ENCODE measurements around the gene CNTNAP2. TPM values are rescaled to one million over a fixed set of nuclear protein-coding genes. Genes with fewer than 3 reads are reported as not detected.

CNTNAP2 gene
- total RNA-seq, 2 donors from 2014 or later: 171 to 228 TPM

DNA sequence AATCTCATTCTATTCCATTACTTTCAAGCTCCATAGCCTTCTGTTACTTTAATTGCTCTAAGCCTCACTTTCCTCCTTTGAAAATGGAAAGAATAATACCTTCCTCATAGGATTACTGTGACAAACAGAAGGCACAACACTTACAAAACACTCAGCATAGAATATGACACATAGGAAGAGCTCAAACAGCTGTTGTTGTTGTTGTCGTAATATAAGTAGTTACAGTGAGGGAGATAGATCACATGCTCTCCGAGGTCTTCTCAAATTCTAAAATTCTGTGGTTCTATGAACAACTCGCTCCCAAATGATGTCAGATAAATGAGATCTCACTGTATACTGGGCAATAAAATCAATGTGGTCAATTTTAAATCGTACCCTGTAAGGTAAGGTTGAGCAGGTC is 1424.7 kb downstream of the CNTNAP2 start:
- TF ChIP-seq, protein P1, sequence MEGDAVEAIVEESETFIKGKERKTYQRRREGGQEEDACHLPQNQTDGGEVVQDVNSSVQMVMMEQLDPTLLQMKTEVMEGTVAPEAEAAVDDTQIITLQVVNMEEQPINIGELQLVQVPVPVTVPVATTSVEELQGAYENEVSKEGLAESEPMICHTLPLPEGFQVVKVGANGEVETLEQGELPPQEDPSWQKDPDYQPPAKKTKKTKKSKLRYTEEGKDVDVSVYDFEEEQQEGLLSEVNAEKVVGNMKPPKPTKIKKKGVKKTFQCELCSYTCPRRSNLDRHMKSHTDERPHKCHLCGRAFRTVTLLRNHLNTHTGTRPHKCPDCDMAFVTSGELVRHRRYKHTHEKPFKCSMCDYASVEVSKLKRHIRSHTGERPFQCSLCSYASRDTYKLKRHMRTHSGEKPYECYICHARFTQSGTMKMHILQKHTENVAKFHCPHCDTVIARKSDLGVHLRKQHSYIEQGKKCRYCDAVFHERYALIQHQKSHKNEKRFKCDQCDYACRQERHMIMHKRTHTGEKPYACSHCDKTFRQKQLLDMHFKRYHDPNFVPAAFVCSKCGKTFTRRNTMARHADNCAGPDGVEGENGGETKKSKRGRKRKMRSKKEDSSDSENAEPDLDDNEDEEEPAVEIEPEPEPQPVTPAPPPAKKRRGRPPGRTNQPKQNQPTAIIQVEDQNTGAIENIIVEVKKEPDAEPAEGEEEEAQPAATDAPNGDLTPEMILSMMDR (conservative IDR thresholded peaks at IDR 0.05): no peak
- Mint-ChIP-seq H3K36me3 (ENCODE audit: low read depth) (peaks cover 2% of the 10 kb centered on the region), H3K27me3 (ENCODE audit: insufficient read depth) (no peaks in the 10 kb centered on the region), H3K4me1 (no peaks in the 10 kb centered on the region), H3K4me3 (no peak overlapping the region), H3K9me3 (peaks cover 43% of the 10 kb centered on the region), H3K27ac (no peak overlapping the region)
- H3K27me3 ChIP-seq (ENCODE audit: control insufficient read depth, insufficient read depth, low read length, poor library complexity, severe bottlenecking): no peaks in the 10 kb centered on the region
- no peak for DNase-seq
- no peaks in the 10 kb centered on the region for H3K4me1 ChIP-seq (ENCODE audit: control insufficient read depth, insufficient read depth, low read length)
- H3K4me3 ChIP-seq (ENCODE audit: low read length): no peak overlapping the region
- H3K27ac ChIP-seq (ENCODE audit: low read depth, low read length): no peak overlapping the region
- 84 to 100% methylated on average over 2 to 4 of the region's 4 CpGs for WGBS, 2 experiments (ENCODE audit: insufficient coverage in 1 of 2, insufficient read length in 1 of 2)
- H3K9me3 ChIP-seq (ENCODE audit: control insufficient read depth, low read length): peaks cover 39% of the 10 kb centered on the region
- no peak overlapping the region for H3K9ac ChIP-seq (ENCODE audit: extremely low read depth, low read length, poor library complexity, severe bottlenecking)
- no peaks in the 10 kb centered on the region for H3K36me3 ChIP-seq (ENCODE audit: control insufficient read depth, insufficient read depth, low read length)

DNA sequence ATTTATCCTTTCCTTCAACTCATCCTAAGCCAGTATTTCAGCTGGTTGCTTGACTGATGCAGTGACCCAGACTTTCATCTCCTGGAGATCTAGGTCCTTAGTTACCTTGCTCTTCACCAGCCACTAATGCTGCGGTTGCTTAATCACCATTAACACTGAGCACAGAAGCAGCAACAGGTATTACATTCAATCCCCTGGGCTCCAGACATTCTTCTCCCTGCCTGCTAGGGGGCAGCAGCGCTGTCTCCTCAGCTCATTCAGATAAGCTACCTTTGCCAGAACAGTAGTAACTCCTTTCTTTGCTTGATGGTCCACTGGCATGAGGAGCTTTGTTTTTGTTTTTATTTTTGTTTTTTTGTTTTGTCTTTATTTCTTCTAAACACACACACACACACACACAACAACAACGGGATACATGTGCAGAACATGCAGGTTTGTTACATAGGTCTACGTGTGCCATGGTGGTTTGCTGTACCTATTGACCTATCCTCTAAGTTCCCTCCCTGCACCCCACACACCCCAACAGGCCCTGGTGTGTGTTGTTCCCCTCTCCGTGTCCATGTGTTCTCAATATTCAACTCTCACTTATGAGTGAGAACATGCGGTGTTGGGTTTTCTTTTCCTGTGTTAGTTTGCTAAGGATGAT is 1430.8 kb downstream of the CNTNAP2 start:
- H3K27me3 ChIP-seq (ENCODE audit: control insufficient read depth, insufficient read depth, low read length, poor library complexity, severe bottlenecking): no peaks in the 10 kb centered on the region
- H3K9ac ChIP-seq (ENCODE audit: extremely low read depth, low read length, poor library complexity, severe bottlenecking): no peak overlapping the region
- Mint-ChIP-seq H3K9me3 (peaks cover 48% of the 10 kb centered on the region), H3K27ac (no peak overlapping the region), H3K36me3 (ENCODE audit: low read depth) (peaks cover 2% of the 10 kb centered on the region), H3K4me1 (no peaks in the 10 kb centered on the region), H3K27me3 (ENCODE audit: insufficient read depth) (no peaks in the 10 kb centered on the region), H3K4me3 (no peak overlapping the region)
- DNase-seq: peak; percentile 86
- H3K27ac ChIP-seq (ENCODE audit: low read depth, low read length): no peak overlapping the region
- peaks cover 30% of the 10 kb centered on the region for H3K9me3 ChIP-seq (ENCODE audit: control insufficient read depth, low read length)
- WGBS, 2 experiments (ENCODE audit: insufficient coverage in 1 of 2, insufficient read length in 1 of 2): 80 to 100% methylated on average over 3 to 6 of the region's 6 CpGs
- H3K4me3 ChIP-seq (ENCODE audit: low read length): no peak overlapping the region
- TF ChIP-seq, protein P1 (conservative IDR thresholded peaks at IDR 0.05): peak; percentile 86
- H3K36me3 ChIP-seq (ENCODE audit: control insufficient read depth, insufficient read depth, low read length): no peaks in the 10 kb centered on the region
- no peaks in the 10 kb centered on the region for H3K4me1 ChIP-seq (ENCODE audit: control insufficient read depth, insufficient read depth, low read length)

DNA sequence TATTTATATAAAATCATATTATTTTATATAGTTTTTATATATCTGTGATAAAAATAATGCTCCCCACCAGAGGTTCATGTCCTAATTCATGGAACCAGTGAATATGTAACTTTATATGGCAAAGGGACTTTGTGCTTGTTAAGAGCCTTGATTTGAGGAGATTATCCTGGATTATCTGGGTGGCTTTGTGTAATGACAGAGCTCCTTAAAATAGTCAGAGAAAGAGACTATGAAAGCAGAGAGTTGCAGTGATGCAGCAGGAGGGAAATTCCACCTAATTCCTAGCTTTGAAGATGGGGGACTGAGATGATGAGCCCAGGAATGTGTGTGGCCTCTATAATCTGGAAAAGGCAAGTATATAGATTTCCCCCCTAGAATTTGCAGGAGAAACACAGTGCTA is 1439.7 kb downstream of the CNTNAP2 start:
- no peak overlapping the region for H3K4me3 Mint-ChIP-seq
- no peaks in the 10 kb centered on the region for H3K9me3 ChIP-seq (ENCODE audit: control insufficient read depth, low read length)
- H3K9me3 Mint-ChIP-seq: no peaks in the 10 kb centered on the region
- H3K9ac ChIP-seq (ENCODE audit: extremely low read depth, low read length, poor library complexity, severe bottlenecking): no peak overlapping the region
- TF ChIP-seq, protein P1 (conservative IDR thresholded peaks at IDR 0.05): no peak
- peaks cover 2% of the 10 kb centered on the region for H3K4me1 Mint-ChIP-seq
- no peaks in the 10 kb centered on the region for H3K4me1 ChIP-seq (ENCODE audit: control insufficient read depth, insufficient read depth, low read length)
- no peak for DNase-seq
- no peak overlapping the region for H3K4me3 ChIP-seq (ENCODE audit: low read length)
- no peaks in the 10 kb centered on the region for H3K27me3 Mint-ChIP-seq (ENCODE audit: insufficient read depth)
- H3K27me3 ChIP-seq (ENCODE audit: control insufficient read depth, insufficient read depth, low read length, poor library complexity, severe bottlenecking): peaks cover 11% of the 10 kb centered on the region
- no peak overlapping the region for H3K27ac ChIP-seq (ENCODE audit: low read depth, low read length)
- no peaks in the 10 kb centered on the region for H3K36me3 ChIP-seq (ENCODE audit: control insufficient read depth, insufficient read depth, low read length)
- no peaks in the 10 kb centered on the region for H3K36me3 Mint-ChIP-seq (ENCODE audit: low read depth)
- H3K27ac Mint-ChIP-seq: no peak overlapping the region
